GM21825 (cell line): ENCODE data around the gene RTN1.

Source experiments
- ATAC-seq: cut with Tn5 transposase; IDR thresholded peaks from one replicate; pipeline ENCODE4 v1.9.1; 2021; ENCODE audit warnings: mild to moderate bottlenecking, moderate library complexity; ENCODE audit not compliant: unreplicated experiment

The RTN1 gene, protein sequence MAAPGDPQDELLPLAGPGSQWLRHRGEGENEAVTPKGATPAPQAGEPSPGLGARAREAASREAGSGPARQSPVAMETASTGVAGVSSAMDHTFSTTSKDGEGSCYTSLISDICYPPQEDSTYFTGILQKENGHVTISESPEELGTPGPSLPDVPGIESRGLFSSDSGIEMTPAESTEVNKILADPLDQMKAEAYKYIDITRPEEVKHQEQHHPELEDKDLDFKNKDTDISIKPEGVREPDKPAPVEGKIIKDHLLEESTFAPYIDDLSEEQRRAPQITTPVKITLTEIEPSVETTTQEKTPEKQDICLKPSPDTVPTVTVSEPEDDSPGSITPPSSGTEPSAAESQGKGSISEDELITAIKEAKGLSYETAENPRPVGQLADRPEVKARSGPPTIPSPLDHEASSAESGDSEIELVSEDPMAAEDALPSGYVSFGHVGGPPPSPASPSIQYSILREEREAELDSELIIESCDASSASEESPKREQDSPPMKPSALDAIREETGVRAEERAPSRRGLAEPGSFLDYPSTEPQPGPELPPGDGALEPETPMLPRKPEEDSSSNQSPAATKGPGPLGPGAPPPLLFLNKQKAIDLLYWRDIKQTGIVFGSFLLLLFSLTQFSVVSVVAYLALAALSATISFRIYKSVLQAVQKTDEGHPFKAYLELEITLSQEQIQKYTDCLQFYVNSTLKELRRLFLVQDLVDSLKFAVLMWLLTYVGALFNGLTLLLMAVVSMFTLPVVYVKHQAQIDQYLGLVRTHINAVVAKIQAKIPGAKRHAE

DNA sequence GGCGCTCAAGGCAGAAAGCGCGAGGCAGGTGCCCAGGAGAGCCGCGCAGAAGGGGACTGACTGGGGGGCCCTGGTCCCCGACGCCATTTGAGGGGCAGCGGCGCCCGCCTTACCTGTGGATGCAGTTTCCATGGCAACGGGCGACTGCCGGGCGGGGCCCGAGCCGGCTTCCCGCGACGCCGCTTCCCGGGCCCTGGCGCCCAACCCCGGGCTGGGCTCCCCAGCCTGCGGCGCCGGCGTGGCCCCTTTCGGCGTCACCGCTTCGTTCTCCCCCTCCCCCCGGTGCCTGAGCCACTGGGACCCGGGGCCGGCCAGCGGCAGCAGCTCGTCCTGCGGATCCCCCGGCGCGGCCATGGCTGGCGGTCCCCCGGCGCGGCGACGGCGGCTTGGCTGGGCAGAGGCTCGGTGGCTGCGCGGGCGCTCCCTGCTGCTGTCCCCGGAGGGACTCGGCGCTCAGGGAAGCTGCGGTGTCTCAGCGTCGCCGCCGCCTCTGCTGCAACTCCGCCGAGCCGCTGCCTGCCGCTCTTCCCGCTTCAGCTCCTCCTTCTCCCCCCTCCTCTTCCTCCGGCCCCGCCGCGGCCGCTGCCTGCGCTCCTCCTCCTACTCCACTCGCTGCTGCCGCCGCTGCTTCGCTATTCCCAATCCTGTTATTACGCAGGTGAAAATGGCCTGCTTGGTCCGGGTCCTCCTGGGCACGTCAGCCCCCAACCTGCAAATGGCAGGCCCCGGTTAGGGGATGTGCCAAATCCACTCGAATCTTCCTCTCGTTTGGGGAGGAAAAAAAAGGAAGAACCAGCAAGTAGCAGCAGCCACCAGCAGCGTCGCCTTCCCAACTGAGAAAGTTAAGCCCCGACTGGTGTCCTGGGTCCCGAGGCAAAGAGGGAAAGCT lies at the start of gene RTN1:
Gene RTN1, minus strand, starts transcription at position 500 of the 889 bp plus-strand sequence. Its CDS starts 146 bp downstream, at position 354.
- no peak for ATAC-seq

DNA sequence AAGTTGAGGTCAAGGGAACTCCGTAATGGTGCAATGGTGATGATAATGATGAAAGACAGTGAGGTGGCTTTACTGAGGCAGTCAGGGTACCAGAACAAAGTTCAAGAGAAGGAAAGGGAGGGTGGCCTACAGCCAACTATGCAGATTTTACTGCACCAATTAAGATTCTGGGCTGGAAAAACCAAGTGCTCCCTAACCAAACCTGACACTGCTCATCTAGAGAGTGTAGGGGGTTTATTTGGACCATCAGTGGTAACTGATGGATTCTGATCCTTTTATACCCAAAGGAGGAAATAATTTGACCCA lies 49.8 kb upstream of the RTN1 start:
- no peak for ATAC-seq

DNA sequence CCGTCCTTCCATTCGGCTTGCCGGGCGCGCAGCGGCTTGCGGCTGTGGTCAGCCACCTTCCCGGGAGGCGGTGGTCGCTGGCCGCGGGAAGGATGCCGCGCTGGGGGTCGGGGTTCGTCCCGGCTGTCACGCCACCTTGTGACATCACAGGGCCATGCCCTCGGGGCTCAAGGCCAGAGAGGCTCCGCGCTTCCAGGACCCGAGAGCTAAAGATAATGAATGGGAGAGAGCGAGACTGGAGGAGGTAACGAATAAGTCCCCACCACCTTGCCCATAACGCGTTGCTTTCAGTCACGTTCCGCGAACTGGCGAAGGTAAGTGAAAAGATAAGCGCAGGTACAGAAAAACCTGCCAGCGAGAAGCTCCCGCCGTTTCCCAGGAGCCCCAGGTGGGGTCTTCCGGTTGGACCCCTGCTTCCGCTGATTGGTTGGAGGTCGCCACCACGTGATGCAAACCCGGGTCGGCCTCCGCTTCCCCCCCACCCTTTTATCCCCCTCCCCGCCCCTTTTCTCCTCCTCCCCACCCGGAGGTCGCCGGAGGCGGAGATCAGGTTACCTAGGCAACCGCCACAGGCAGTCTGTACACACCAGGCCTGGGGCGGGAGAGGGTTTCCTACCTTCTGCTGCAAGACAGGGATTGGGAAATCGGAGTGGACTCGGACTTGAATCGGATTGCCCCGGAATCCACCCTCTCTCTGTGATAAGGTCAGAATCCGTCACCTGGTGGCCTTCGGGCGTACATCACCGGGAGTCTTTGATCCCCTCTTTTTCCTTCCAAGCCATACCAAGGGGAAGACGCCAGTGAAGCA lies 49.2 kb upstream of the RTN1 start, which contains the start of gene LRRC9:
Gene LRRC9, plus strand, starts transcription at position 575 of the 808 bp plus-strand sequence.
- no peak for ATAC-seq

DNA sequence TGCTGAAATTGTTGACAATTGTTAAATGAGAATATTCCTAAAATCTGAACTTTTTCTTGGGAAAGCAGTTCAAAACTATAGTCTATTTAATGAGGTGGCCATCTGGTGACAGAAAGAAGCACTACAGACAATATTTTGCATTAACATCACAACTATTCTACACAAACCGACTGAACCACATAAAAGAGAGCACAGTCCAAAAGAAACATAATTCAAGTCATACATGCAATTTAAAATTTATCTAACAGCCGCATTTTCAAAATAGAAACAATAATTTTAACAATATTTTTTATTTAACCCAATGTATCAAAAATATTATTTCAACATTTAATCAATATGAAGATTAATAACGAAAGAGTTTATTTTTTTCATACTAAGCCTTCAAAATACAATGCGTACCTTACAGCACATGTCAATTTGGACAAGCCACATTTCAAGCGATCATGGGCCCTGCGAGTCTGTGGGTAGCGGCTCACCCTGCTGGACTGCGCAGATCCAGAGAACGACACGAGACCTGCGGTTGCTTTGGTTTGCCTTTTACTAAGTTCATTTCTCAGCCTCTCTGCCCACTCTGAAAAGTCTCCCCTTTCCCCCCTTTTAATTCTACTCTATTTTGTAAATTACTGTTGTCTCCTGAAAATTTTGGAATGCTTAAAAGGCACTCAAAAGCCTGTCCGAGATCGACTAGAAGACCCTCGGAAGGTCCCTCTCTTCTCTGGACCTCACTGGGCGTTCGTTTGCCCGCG lies 48.4 kb upstream of the RTN1 start:
- ATAC-seq = no peak

DNA sequence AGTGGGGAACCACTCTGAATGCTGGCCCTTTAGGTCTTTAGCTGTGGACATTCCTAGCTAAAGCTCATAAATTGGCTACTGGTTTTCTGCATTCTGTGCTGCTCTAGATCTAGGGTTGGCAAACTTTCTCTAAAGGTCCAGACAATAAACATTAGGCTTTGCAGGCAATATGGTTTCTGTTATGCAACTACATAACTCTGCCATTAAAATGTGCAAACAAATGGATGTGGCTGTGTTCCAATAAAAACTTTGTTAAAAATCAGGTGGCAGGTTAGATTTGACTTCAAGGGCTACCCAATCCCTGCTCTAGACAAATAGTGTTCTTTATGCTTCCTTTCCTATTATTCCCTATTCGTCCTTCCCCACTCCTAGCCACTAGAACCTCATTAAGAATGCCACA lies 42.6 kb upstream of the RTN1 start:
- no peak for ATAC-seq

DNA sequence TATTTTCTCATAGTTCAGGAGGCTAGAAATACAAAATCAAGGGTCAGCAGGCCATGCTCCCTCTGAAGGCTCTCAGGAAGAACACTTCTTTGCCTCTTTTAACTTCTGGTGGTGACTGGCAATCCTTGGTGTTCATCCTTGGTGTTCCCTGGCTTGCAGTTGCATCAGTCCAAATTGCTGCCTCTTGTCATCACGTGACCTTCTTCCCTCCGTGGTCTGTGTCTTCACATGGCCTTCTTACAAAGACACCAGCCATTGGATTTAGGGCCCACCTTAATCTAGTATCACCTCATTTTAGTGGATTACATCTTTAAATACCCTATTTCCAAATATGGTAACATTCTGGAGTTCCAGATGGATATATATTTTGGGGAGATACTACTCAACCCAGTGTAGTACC lies 41.9 kb upstream of the RTN1 start:
- no peak for ATAC-seq

DNA sequence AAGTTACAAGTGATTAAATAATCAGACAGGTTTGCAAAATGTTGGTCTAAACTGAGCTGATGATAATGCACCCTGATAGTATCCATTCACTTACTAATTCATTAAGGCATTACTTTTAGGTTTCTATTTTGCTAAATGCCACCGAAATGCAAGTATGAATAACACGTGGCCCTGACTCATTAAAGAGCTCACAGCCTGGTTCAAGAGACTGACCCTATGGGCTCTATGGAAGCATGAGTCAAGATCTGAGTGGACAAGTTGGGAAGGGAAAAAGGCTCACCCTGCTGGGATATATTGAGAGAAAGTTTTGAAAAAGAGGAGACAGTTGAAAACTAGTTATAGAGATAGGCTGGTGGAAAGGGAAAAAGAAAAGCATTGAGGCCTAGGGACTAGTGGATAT lies 34.6 kb upstream of the RTN1 start:
- ATAC-seq = no peak

DNA sequence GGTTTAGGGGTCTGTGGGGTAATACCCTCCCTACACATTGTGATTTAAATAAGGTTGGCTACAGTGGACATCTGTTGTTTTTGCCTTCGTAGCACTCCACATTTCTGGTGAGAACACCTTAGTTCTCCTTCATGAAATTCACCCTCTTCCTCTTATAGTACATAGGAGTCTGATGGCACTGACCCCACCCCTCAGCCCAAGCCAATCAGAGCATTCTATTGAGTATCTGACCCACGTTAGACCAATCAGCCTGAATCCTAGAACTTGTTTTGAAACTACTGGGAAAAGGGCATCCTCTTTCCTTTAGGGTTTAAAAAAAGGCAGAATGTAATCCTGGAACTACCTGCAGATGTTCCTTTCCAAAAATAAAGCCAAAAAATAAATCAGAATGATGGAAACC lies 33.6 kb upstream of the RTN1 start:
- no peak for ATAC-seq

DNA sequence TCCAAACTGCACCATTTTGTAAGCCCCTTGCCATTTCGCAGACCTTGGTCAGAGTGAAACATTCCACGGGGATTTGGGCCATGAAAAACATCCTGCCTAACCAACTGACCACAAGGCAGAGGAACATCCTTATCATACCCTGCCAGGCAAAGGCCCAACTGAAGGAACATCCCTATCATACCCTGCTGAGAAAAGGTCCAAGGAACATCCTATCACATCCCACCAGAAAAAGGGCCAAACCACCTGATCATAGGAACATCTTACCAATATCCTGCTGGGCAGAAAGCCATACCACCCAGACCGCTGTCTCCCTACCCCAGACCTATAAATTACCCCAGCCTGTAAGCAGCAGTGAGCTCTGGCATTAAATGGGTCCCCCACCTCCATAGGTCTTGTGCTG lies 30.0 kb upstream of the RTN1 start:
- no peak for ATAC-seq

DNA sequence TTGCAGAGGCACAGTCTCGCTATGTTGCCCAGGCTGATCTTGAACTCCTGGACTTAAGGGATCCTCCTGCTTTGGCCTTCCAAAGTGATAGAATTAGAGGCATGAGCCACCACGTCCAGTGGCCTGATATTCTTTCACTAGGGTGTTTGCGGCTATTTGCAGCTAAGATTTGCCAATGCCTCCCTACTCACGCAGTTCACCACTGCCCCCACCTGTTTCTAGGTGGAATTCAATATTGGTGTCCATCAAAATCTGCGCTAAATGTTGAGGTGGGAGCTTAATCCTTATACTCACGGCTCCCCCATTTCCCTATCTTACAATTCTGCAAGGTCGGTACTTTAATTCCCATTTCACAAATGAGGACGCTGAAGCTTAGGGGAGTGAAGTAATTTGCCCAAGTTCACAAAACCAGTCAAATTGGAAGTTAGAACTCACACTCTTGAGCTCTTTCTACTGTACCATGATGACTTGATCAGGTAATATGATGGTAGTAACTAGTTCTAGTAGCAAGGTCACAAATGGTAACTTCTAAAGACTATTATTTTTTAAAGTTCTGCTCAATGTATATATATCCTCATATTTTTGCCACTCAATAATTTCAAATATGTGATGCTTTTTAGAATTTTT lies 27.3 kb upstream of the RTN1 start:
- no peak for ATAC-seq

DNA sequence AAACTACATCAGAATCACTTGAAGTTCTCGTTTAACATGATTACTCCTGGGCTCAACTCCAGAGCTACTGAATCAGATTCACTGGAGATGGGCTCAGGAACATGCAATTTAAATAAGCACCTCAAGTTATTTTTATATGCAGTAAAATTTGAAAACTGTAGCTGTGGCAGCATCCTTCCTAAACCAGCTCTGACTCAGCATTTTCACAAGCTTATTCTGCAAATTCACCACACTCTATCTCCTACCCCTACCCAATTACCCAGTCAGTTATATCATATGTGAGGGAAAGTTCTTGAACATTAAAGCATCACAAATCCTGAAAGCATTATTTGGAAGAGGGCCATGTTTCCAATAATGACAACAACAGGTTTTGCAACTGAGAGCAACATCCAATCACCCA lies 25.1 kb upstream of the RTN1 start:
- no peak for ATAC-seq

DNA sequence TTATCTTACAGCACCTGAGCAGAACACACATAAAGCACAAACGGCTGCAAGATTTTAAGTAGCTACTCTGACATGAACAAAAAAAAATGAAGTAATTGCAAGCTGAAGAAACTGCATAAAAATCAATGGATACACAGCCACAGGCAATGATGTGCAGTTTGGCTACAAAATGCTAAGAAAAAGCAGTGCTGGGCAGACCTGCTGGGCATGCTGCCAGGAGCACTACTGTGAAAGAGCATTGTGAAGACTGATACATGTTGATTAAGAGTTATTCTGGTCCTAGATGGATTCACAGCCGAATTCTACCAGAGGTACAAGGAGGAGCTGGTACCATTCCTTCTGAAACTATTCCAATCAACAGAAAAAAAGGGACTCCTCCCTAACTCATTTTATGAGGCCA lies 20.1 kb upstream of the RTN1 start:
- ATAC-seq = no peak

DNA sequence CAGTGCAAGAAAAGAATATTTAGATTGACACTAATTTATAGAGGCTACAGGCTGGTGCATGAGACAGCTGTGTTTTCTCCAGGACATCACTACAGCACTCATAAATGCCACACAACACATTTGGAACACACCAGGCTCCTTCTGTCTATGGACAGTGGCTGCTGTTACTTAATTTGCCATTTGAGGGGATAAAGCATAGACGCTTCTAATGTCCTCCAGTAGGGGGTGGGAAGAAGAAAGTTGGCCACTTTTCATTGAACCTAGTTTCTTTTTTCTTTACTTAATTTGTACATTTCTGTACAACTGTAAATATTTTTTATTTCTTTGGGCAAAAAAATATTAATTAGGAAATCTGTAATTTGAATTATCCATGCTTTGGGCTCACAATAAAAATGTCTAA lies 12.4 kb upstream of the RTN1 start:
- no peak for ATAC-seq

DNA sequence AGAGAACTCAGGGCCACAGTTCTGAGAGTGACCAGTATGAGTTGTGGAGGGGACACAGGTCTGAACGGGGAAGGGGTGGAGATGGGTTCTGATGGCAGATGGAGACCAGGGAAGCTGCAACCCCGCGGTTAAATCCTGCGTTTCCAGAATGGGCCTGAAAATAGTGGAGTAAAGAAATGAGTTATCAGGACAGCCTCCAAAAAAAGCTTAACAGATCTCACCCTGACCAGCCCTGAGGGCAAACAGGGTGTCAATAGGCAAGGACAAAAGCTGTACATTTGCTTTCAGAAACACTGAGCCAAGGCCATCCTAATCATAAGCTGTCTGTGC lies 555 bp upstream of the RTN1 start:
- no peak for ATAC-seq

DNA sequence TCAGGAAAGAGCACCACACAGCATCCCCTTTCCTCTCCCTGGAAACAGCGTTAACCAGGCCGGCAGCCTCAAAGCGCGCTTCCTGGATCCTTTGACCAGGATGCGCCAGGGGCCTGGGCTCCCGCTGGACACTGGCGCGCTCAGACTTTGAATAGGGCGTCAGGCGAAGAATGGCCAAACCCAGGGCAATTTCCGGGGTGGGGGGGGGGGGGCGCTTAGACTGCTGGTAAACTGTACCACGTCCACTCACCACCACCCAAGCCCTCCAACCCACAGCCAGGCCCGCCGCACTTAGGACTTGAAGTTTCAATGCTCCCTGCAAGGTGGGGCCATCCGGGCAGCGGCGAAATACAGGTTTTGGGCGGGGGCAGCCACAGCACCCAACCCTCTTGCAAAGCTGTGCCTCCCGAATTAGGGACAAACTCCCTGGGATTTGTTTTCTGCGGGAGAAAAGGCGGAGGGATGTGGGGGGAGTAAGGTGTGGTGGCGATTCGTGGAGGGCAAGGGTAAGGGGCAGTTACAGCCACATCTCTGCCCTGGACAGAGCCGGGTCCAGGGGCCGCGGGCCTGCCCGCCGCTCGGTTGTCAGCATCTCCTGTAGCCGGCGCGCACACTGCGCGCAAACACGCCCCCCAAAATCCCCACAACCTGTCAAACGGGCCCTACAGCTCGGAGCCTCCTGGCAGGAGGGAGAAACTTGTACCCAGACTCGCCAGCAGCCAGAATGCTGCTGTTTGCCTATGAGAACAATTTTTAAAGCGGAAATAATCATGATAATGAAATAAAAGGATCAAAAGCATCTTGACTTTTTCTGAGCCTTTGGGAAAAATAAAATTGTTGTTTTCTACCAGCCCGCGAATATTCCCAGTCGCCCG lies 958 bp downstream of the RTN1 start:
- no peak for ATAC-seq

DNA sequence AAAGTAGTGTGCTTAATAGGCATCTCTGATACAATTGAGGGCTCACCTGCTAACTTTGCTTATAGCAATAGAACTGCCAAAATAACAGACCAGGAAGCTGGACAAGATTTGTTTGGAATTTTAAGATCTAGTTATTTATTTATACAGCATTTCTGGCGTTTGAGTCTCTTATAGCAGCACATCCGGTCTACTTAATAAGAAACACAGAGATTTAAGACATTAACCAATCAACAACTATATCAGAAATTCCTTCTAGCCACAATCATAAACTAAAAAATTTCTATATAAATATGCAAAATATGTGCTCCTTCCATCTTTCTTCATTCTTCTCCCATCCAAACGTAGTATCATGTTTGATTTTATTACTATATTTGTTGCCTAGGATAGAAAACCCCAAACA lies 2.6 kb downstream of the RTN1 start:
- no peak for ATAC-seq

DNA sequence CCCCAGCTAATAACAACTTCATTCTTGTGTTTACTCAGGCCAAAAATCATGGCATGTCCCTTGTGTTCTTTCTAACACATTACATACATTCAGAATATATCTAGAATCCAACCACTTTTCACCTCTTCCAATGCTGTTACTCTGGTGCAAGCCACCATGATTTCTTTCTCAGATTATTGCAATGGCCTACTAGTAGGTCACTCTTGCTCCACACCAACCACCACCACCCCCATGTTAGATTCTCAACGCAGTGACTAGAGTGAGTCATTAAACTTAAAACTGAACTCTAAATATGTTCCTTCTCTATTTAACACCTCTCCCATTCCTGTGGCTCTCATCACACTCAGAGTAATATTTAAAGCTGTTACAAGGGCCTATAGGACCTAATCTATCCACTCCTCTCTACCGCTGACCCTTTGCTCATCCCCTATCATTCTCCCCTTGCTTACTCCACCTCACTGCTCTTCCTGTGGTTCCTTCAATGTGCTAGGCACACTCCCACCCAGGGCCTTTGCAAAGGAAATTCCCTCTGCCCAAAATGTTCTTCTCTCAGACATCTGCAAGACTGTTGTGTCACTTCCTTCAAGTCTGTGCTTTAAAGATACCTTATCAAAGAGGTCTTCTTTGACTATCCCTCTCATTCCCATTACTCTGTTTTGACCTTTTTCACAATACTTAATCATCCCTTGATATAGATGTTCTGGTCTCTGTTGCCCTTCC lies 6.6 kb downstream of the RTN1 start:
- no peak for ATAC-seq

DNA sequence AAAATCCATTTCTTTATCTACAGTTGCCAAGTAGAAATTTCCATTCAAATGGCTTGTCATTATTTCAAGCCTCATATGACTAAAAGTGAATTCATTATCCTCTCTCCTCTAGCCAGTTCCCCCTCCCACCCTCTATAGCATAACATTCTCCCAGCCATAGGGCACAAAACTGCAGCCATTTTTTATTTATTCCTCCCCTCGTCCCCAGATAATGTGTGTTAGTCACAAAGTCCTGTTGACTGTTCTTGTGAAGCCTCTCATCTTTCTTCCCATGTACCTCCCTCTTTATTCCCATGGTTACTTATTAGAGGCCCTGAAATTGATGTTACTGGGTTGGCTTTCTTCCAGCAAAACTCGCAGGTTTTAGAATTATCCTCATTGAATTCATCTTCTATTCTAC lies 13.2 kb downstream of the RTN1 start:
- ATAC-seq = no peak
